Measurements from ENCODE around the gene ATP2B2. TPM values are rescaled to one million over a fixed set of nuclear protein-coding genes. Genes with fewer than 3 reads are reported as not detected.

Gene ATP2B2
- total and polyA plus RNA-seq, 9 of the 15 experiments (the other 6 are each of a cell fraction or from before 2014, with no cell fraction given) = 0.06 TPM; not detected in 8

DNA sequence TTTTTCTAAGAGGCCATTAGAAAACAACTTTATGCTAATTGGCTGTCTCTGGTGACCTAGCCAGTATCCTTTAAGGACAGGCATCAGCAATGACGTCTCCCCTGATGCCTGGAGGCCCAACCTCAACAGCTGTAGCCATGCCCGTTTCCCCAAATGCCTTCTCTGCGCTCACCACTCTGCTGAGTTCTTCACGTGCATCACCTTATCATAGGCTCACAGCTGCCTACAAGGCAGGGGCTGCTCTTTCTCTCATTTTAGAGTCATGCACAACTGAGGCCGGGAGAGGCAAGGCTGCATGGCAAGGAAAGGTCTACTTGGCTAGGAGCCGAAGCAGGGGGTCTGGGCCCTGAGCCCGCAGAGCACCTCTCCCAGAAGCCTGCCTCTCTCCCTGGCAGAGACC, 140.6 kb downstream of the ATP2B2 start (continued):
- TF ChIP-seq, protein P1, sequence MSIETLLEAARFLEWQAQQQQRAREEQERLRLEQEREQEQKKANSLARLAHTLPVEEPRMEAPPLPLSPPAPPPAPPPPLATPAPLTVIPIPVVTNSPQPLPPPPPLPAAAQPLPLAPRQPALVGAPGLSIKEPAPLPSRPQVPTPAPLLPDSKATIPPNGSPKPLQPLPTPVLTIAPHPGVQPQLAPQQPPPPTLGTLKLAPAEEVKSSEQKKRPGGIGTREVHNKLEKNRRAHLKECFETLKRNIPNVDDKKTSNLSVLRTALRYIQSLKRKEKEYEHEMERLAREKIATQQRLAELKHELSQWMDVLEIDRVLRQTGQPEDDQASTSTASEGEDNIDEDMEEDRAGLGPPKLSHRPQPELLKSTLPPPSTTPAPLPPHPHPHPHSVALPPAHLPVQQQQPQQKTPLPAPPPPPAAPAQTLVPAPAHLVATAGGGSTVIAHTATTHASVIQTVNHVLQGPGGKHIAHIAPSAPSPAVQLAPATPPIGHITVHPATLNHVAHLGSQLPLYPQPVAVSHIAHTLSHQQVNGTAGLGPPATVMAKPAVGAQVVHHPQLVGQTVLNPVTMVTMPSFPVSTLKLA (conservative IDR thresholded peaks at IDR 0.05) = no peak
- TF ChIP-seq MCM7 (IDR thresholded peaks at IDR 0.05) = no peak
- no peak for TF ChIP-seq ZNF75A (CRISPR knock-in tag; IDR thresholded peaks at IDR 0.05)
- TF ChIP-seq, protein P2, sequence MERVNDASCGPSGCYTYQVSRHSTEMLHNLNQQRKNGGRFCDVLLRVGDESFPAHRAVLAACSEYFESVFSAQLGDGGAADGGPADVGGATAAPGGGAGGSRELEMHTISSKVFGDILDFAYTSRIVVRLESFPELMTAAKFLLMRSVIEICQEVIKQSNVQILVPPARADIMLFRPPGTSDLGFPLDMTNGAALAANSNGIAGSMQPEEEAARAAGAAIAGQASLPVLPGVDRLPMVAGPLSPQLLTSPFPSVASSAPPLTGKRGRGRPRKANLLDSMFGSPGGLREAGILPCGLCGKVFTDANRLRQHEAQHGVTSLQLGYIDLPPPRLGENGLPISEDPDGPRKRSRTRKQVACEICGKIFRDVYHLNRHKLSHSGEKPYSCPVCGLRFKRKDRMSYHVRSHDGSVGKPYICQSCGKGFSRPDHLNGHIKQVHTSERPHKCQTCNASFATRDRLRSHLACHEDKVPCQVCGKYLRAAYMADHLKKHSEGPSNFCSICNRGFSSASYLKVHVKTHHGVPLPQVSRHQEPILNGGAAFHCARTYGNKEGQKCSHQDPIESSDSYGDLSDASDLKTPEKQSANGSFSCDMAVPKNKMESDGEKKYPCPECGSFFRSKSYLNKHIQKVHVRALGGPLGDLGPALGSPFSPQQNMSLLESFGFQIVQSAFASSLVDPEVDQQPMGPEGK (CRISPR knock-in tag; IDR thresholded peaks at IDR 0.05; ENCODE audit: borderline replicate concordance) = no peak
- TF ChIP-seq FOXJ2 (tag; IDR thresholded peaks at IDR 0.05) = no peak
- no peak for TF ChIP-seq SMARCB1 (IDR thresholded peaks at IDR 0.05; ENCODE audit: insufficient read length, low read depth)
- TF ChIP-seq, protein P3, sequence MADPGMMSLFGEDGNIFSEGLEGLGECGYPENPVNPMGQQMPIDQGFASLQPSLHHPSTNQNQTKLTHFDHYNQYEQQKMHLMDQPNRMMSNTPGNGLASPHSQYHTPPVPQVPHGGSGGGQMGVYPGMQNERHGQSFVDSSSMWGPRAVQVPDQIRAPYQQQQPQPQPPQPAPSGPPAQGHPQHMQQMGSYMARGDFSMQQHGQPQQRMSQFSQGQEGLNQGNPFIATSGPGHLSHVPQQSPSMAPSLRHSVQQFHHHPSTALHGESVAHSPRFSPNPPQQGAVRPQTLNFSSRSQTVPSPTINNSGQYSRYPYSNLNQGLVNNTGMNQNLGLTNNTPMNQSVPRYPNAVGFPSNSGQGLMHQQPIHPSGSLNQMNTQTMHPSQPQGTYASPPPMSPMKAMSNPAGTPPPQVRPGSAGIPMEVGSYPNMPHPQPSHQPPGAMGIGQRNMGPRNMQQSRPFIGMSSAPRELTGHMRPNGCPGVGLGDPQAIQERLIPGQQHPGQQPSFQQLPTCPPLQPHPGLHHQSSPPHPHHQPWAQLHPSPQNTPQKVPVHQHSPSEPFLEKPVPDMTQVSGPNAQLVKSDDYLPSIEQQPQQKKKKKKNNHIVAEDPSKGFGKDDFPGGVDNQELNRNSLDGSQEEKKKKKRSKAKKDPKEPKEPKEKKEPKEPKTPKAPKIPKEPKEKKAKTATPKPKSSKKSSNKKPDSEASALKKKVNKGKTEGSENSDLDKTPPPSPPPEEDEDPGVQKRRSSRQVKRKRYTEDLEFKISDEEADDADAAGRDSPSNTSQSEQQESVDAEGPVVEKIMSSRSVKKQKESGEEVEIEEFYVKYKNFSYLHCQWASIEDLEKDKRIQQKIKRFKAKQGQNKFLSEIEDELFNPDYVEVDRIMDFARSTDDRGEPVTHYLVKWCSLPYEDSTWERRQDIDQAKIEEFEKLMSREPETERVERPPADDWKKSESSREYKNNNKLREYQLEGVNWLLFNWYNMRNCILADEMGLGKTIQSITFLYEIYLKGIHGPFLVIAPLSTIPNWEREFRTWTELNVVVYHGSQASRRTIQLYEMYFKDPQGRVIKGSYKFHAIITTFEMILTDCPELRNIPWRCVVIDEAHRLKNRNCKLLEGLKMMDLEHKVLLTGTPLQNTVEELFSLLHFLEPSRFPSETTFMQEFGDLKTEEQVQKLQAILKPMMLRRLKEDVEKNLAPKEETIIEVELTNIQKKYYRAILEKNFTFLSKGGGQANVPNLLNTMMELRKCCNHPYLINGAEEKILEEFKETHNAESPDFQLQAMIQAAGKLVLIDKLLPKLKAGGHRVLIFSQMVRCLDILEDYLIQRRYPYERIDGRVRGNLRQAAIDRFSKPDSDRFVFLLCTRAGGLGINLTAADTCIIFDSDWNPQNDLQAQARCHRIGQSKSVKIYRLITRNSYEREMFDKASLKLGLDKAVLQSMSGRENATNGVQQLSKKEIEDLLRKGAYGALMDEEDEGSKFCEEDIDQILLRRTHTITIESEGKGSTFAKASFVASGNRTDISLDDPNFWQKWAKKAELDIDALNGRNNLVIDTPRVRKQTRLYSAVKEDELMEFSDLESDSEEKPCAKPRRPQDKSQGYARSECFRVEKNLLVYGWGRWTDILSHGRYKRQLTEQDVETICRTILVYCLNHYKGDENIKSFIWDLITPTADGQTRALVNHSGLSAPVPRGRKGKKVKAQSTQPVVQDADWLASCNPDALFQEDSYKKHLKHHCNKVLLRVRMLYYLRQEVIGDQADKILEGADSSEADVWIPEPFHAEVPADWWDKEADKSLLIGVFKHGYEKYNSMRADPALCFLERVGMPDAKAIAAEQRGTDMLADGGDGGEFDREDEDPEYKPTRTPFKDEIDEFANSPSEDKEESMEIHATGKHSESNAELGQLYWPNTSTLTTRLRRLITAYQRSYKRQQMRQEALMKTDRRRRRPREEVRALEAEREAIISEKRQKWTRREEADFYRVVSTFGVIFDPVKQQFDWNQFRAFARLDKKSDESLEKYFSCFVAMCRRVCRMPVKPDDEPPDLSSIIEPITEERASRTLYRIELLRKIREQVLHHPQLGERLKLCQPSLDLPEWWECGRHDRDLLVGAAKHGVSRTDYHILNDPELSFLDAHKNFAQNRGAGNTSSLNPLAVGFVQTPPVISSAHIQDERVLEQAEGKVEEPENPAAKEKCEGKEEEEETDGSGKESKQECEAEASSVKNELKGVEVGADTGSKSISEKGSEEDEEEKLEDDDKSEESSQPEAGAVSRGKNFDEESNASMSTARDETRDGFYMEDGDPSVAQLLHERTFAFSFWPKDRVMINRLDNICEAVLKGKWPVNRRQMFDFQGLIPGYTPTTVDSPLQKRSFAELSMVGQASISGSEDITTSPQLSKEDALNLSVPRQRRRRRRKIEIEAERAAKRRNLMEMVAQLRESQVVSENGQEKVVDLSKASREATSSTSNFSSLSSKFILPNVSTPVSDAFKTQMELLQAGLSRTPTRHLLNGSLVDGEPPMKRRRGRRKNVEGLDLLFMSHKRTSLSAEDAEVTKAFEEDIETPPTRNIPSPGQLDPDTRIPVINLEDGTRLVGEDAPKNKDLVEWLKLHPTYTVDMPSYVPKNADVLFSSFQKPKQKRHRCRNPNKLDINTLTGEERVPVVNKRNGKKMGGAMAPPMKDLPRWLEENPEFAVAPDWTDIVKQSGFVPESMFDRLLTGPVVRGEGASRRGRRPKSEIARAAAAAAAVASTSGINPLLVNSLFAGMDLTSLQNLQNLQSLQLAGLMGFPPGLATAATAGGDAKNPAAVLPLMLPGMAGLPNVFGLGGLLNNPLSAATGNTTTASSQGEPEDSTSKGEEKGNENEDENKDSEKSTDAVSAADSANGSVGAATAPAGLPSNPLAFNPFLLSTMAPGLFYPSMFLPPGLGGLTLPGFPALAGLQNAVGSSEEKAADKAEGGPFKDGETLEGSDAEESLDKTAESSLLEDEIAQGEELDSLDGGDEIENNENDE (IDR thresholded peaks at IDR 0.05; ENCODE audit: low read depth, low read length) = no peak
- TF ChIP-seq CCAR2 (IDR thresholded peaks at IDR 0.05; ENCODE audit: low read depth, low read length) = no peak
- TF ChIP-seq CHD1 (IDR thresholded peaks at IDR 0.05; ENCODE audit: low read length) = no peak
- TF ChIP-seq TEAD4 (IDR thresholded peaks at IDR 0.05; ENCODE audit: low read length) = no peak
- no peak for TF ChIP-seq TEAD4 (CRISPR knock-in tag; IDR thresholded peaks at IDR 0.05; ENCODE audit: borderline replicate concordance)
- TF ChIP-seq, protein P4, sequence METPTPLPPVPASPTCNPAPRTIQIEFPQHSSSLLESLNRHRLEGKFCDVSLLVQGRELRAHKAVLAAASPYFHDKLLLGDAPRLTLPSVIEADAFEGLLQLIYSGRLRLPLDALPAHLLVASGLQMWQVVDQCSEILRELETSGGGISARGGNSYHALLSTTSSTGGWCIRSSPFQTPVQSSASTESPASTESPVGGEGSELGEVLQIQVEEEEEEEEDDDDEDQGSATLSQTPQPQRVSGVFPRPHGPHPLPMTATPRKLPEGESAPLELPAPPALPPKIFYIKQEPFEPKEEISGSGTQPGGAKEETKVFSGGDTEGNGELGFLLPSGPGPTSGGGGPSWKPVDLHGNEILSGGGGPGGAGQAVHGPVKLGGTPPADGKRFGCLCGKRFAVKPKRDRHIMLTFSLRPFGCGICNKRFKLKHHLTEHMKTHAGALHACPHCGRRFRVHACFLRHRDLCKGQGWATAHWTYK (CRISPR knock-in tag; IDR thresholded peaks at IDR 0.05) = no peak
